Tongue (tissue), 2 donors: ENCODE results near the gene RGS6. TPM values are rescaled to one million over a fixed set of nuclear protein-coding genes. Genes with fewer than 3 reads are reported as not detected.

ENCODE experiments used
- DNase-seq: peaks from one replicate; pipeline ENCODE4 v3.0.0-alpha.2; 2015
- total RNA-seq: library from RNA; depleted of rRNA; stranded (reverse); fragments of >200 nt; gene quantifications from one replicate; pipeline ENCODE4 v1.2.3, GENCODE V29; 2014

RGS6 gene
- total RNA-seq, 1 donor from 2014 or later, result 5.6 TPM

- DNase-seq, result no peak
These were observed 484.0 kb downstream of the RGS6 start for GRCh38 chr14:72416081-72416849.

- DNase-seq, result no peak
These were observed 484.7 kb downstream of the RGS6 start for GRCh38 chr14:72416892-72417291.

DNA sequence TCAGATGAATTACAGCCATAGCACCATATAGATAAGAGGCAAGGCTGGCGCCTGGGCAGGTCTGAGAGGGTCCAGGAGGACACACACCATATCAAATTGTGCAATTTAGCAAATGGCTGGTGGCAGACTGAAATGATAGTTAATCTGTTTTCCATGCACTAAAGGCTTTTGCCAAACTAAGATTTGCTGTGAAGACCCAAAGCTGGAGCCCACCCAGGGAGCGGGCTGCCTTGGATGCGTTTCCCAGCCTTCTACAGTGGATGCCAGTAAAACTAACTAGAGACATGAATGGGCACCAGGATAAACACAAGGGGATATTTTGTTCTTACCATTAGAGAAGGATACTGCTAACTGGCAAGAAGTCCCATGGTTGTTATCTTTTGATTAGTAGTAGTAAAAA, 486.6 kb downstream of the RGS6 start:
- DNase-seq, result peak; percentile 65

GRCh38 chr14:72419226-72419775, 487.1 kb downstream of the RGS6 start:
- no peak for DNase-seq

- DNase-seq, result peak; percentile 88
These were observed 488.7 kb downstream of the RGS6 start for GRCh38 chr14:72420749-72421474.

- no peak for DNase-seq
These were observed 491.7 kb downstream of the RGS6 start for GRCh38 chr14:72423957-72424356.

DNA sequence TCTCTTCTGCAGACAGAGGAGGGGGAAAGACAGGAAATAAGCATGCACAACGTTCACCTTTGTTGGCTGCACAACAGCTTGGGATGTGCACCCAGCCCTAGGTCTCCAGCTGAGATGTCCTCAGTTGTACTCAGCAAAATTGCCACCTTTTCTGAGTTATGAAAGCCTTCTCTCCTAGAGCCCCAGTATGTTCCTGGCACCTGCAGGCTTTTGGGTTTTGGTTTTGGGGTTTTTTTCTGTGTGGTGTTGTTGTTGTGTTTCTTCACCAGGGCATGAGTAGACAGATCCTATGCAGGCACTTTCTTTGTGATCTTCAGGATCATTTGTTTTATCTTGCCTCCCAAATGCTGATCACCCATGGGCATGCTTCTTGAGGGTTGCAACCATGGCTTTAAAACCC, 498.2 kb downstream of the RGS6 start:
- no peak for DNase-seq

- no peak for DNase-seq
These were observed 500.5 kb downstream of the RGS6 start for GRCh38 chr14:72432748-72433147.

DNA sequence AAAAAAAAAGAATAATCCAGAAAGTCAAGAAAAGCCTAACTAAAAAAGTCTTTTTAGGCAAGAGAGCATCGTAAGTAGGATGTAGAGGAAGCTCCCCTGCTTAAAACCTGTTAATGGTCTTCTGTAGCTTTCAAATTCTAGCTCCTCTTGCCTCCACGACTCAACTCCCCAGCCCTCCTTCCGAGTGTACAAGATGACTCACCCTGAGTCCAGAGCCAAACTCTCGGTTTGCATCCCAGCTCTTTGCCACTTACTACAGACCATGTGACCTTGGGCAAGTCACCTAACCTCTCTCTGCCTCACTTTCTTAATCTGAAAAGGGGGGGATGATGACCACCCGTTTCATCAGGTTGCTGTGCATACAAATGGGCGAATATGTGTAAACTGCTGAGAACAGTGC, 501.3 kb downstream of the RGS6 start:
- DNase-seq, result no peak

- no peak for DNase-seq
These were observed 502.6 kb downstream of the RGS6 start for GRCh38 chr14:72434856-72435255.

- no peak for DNase-seq
These were observed 507.5 kb downstream of the RGS6 start for GRCh38 chr14:72439707-72440106.

DNA sequence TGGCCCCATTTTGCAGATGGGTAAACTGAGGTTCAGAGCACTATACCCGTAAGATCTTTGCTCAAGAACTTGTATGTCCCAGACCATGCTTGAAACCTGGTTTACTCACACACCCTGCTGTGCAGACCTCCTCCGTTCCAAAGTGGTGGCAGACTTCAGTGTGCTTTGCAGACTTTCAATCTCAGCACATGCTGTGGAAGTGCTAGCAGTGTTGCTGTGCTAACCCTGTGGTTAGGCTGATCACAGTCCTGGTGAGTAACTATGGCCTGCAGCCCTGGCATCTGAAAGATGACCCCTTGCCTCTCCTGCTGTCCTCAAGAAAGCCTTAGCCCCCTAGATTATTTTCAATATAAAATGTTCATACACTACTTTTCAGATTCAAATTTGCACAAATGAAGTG, 511.0 kb downstream of the RGS6 start:
- DNase-seq, result no peak

DNA sequence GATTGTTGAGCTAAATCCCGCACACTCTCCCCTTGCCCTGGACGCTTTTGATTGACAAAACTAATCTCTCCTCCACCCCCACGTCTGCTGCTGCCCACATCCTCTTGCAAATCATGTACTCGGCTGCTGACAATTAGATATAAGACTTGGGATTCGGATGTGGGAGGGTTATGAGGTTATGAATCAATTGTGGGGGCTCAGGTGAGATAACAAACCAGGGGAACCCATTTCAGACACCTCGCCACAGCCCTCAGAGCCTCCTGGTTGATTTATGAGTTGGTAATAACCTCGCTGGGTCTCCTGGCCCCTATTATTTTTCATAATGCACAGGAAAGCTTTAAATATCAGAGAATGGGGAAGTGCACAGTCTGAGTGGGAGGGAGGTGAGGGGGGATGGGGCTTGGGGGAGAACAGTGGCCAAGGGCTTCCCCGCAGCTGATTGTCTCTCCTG, 511.8 kb downstream of the RGS6 start:
- DNase-seq, result no peak

- peak; percentile 38 for DNase-seq
These were observed 512.5 kb downstream of the RGS6 start for GRCh38 chr14:72444701-72445100.

- DNase-seq, result no peak
These were observed 516.0 kb downstream of the RGS6 start for GRCh38 chr14:72448212-72448611.

GRCh38 chr14:72450473-72451044, 518.3 kb downstream of the RGS6 start:
- no peak for DNase-seq

DNA sequence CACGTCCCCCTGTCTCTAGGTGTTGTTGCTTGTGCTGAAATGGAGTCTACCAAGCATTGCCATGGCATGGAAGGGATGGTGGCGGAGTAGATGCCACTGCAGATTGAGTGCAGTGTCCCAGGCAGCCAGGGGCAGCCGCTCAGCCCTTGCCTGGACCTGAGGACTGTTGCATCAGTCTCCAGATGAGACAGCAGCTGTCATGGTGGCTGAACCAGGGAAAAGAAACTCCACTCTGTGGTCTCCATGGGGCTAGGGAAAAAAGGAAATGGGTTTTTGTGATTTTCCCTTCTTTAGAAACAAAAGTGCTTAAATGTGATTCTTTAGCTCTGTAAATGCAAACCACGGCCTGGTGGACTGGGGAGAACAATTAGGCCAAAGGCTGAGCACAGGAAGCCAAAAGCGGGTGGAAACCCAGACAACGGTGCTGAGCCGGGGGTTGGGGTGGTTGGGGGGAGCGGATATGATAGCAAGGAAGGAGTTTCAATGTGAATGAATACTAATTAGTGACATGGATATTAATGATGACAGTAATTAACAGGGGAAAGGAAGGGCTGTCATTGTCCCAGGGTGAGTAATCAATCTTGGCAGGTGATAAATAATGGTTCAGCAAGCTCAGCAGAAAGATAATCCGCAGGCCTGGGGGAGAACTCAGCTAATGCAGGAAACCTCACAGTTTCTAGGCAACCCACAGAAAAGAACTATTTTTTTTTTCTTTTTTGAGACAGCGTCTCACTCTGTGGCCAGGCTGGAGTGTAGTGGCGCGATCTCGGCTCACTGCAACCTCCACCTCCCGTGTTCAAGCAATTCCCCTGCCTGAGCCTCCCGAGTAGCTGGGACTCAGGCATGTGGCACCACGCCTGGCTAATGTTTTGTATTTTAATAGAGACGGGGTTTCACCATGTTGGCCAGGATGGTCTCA, 519.1 kb downstream of the RGS6 start:
- DNase-seq, result peak; percentile 24

DNA sequence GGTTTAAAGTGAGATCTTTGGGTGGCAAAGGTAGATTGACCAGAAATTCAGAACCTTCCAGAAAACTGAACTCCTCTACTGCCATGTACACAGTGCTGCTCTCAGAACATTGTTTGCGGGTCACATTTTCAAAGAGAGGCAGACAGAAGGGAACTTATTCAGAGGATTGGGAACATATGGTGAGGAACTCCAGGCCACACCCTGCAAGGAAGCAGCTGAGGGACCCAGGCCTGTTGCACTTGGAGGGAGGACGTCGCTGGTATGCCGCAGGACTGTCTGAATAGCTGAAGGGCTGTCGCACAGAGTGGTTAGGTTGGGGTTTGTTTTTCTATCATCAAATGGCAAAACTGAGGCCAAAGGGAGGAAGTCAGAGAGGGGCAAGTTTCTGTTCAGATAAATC, 520.5 kb downstream of the RGS6 start:
- DNase-seq, result peak; percentile 29

DNA sequence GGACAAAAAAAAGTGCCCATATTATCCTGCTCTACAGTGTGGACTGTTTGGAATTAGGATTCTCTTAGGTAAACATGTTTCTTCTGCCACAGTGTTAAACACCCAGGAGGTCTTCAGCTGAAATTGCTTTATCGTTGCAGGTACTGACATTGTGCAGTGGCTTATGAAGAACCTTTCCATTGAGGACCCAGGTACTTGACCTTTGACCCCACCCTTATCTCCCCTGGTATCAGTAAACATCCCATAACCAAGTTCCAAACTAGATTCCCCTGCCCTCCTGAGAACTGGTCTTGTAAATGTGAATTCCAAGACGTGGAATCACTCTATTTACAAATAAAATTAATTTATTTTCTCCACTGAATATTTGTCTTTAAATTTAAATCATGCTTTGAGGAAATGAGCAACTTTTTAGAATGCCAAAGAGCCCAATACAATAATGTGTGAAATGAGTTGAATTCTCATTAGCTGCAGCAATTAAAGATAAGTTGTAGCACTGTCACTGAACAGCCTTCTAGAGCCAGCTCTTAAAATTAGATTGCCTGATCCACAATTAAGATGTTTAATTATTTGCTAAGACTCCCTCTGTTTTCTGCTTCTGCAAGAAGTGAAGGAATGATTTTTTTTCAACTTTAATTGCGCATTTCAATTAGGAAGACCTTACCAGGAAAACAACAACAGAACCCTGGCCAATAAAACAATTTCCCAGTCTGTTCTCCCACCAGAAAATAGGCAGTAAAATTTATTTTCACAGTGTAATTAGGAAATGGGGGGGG, 522.3 kb downstream of the RGS6 start:
- DNase-seq, result no peak

DNA sequence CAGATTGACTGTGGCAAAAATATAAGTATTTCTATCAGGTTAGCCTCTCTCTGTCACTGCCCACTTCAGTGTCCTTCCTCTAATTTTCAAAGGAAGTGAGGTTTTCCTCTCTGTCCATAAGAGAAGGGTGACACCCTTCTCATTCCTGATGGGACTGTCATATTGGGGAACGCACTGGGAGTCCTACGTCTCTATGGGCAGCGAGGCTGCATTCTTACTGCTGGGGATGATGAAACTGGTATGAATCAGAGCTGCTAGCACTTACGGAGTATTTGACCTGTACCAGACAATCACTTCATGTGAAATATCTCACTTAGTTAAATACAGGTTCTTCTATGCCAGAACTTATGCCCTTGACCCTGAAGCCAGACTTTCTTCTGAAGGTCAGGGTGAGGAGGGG, 525.4 kb downstream of the RGS6 start:
- DNase-seq, result no peak

DNA sequence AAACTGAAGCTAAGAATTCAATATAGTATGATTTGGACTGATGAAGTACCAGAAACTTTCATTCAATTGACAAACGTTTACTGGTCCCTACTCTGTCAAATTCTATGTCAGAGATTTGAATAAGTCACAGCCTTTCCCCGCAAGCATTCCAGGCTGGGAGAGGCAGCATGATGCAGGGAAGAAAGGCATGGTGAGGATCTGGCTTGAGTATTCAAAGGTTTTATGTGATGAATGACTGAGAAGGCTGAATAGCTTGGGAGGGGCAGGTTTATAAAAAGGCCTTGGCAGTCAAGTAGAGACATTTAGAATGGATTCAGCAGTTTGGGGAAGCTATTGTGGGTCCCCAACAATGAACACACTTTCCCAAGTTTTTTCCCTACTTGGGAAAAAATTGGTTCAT, 529.8 kb downstream of the RGS6 start:
- DNase-seq, result no peak
